WI38 (cell line): ENCODE results near the gene HTR2A.

Experiments
- H3K4me3 ChIP-seq: 2 replicates; pipeline ENCODE4 v1.5.1; 2011; ENCODE audit warnings: low read depth, mild to moderate bottlenecking, control low read depth, low read length
- TF ChIP-seq, protein P1 (sequence below): IDR thresholded peaks from 2 replicates; pipeline ENCODE4 v1.5.1; 2012; ENCODE audit warnings: low read depth, mild to moderate bottlenecking, control low read depth, low read length

The HTR2A gene

DNA sequence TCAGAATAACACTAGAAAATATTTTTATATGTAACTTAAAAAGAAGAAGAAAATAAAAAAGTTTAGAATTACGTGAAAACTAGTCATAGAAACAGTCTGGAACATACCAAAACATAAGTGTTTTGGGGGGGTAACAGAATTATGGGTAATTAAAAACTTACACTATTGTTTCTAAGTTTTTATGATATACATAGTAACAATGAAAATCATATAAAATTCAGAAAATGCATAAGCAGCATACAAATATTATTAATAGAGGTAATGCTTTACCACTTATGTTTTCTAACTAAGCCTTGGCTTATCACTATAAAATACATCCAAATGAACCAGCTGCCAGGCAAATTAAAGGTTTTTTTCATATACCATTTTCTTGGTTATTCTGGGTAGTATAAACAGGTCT is 114.8 kb downstream of the HTR2A start:
- no peak overlapping the region for H3K4me3 ChIP-seq
- TF ChIP-seq, protein P1, sequence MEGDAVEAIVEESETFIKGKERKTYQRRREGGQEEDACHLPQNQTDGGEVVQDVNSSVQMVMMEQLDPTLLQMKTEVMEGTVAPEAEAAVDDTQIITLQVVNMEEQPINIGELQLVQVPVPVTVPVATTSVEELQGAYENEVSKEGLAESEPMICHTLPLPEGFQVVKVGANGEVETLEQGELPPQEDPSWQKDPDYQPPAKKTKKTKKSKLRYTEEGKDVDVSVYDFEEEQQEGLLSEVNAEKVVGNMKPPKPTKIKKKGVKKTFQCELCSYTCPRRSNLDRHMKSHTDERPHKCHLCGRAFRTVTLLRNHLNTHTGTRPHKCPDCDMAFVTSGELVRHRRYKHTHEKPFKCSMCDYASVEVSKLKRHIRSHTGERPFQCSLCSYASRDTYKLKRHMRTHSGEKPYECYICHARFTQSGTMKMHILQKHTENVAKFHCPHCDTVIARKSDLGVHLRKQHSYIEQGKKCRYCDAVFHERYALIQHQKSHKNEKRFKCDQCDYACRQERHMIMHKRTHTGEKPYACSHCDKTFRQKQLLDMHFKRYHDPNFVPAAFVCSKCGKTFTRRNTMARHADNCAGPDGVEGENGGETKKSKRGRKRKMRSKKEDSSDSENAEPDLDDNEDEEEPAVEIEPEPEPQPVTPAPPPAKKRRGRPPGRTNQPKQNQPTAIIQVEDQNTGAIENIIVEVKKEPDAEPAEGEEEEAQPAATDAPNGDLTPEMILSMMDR, result no peak
